HS-5 (cell line): Measurements from ENCODE around the gene RNF20.
"Not testable (repeated sequence)": the region's sequence is repeated elsewhere in the genome, so short reads cannot be mapped to it uniquely, and the experiment has no call there.

Source experiments
- DNase-seq: peaks from one replicate; pipeline ENCODE4 v3.0.0-alpha.2; 2012; ENCODE audit warnings: low read depth

Gene RNF20, protein sequence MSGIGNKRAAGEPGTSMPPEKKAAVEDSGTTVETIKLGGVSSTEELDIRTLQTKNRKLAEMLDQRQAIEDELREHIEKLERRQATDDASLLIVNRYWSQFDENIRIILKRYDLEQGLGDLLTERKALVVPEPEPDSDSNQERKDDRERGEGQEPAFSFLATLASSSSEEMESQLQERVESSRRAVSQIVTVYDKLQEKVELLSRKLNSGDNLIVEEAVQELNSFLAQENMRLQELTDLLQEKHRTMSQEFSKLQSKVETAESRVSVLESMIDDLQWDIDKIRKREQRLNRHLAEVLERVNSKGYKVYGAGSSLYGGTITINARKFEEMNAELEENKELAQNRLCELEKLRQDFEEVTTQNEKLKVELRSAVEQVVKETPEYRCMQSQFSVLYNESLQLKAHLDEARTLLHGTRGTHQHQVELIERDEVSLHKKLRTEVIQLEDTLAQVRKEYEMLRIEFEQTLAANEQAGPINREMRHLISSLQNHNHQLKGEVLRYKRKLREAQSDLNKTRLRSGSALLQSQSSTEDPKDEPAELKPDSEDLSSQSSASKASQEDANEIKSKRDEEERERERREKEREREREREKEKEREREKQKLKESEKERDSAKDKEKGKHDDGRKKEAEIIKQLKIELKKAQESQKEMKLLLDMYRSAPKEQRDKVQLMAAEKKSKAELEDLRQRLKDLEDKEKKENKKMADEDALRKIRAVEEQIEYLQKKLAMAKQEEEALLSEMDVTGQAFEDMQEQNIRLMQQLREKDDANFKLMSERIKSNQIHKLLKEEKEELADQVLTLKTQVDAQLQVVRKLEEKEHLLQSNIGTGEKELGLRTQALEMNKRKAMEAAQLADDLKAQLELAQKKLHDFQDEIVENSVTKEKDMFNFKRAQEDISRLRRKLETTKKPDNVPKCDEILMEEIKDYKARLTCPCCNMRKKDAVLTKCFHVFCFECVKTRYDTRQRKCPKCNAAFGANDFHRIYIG

DNA sequence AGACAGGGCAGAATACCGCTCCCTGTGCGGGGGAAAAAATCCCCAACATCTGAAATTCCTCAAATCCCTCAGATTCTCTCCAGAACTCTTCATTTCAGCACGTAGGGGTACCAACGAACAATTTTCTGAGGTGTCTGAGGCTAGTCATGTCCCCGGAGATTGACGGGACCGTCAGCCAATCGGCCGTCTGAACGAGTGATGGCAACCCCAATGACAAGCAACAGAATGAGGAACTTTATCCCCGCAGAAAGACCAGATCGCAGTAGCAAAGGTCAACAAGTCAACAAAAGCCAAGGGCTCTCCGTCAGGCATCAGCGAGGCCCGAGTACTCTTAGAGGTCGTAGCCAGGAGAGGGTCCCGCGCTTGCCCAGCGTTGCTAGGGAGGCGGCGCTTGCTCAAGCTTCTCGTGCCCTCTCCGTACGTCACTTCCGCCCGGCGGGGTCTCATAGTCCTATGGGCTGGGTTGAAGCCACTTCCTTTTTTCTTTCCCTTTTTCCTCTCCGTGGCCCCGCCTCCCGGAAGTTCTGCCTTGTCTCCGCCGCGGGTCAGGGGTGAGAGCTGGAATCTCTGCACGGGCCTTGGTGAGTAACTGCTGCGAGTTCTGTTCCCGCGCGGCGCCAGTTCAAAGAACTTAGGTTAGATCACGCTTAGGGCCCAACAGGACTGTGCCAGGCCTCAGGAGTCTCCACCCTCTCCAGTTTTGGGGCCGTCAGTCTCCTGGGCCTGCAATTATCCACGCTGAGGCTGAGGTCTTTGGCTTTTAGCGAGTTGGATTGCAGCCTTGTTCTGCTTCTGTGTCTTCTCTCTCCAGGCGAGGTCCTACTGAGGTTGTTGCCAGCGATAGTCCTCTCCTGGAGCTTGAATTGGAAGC, at the start of gene RNF20:
TSS of gene RNF20 (plus strand) at position 520 of the 871 bp plus-strand sequence. CDS start 1,571 bp downstream, outside the sequence.
- peak; percentile 99 for DNase-seq

DNA sequence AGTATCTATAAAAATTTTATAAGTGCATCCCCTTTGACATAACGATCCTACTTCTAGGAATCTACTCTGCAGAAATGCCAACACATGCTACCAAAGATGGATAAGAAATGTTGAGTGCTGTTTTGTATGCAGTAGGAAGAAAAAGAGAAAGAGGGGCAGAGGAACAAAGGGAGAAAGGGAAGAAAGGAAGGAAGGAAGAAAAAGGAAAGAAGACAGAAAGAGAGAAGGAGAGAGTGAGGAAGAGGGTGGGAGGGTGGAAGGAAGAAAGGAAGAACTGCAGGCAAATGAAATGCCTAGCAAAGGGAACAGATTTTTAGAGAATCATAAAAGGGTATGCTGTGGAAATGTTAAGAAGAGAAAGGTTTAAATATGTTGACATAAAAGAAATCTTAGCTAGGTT, 49.6 kb upstream of the RNF20 start:
- no peak for DNase-seq

DNA sequence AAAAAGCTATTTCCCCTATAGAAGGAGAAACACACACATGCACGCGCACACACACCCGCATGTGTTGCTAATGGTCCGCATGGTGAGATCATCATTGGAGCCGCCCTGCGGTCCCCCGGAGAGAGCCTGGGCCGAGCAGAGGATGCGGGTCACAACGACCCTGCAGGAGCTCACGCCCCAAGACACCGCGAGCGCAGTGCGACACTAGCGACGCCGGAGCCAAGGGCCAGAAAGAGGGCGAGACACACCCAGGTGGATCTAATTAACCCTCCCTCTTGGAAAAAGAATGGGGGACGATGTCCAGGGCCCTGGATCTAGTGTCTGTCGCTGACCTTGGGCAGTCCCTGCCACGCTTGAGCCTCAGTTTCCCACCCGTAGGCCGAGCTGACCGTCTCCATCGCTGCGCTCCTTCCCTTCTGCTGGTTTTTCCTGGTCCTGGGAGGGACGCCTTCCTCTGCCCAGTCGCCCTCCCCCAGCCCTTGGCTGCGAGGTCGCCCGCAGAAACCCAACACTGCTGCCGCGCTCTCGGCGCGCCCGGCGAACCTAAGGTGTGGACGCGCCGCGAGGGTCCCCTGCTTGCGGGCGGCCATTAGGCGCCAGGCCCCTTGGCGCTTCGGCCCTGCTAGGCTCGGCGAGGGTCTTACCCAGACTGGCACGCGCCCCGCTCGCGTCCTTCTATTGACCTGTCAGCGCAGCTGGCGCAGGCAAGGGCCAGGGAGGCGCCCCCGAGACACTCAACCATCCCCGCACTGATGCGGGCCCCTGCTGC, 47.5 kb upstream of the RNF20 start:
- no peak for DNase-seq

DNA sequence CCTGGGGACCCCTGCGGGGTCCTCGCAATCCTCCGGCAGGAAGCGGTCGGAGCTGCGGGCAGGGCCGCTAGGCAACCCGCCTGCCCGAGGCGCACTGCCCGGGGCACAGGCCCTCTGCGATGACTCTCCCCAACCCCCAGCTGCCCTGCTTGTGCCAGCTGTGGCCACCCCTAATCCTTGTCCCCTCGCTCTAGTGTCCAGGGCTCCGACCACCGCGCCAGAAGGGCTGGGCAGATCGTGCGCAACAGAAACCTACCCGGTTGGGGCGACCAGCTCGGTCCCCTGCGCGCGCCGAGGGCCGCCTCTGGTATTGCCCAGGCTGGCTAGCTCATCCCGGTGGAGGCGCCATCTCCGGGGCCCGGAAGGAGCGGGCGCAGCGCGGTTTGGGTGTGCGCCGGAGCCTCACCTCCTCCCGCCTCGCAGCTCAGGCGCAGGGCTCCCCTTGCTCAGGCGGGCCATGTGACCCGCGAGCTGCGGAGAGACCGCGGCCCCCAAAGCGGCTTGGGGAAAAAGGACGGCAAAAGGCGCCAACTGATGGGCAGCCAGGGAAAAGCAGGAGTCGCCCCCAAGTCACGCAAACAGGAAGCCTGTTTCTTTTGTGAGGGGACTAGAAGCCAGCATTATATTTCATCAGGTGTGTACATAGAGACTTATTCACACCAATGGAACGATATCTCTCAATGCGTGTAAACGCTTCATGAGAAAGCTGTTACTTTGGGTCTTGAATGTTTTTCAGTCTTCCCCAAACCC, 46.8 kb upstream of the RNF20 start:
- no peak for DNase-seq

DNA sequence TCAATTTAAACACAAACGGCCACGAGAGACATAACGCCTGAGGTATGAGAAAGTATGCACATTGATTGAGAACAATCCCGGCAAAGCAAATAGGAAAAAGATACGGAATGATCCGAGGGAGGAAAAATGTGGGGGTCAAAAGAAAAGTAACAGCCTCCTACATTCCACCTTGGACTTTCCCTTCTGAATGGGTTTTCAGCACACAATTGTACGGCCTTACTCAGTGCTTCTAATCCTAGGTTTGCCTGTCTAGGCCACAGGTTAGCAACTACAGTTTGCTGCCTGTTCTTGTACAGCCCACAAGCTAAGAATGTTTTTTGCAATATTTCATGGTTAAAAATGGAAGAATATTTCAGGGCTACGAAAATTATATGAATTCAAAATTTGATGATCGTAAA, 46.2 kb upstream of the RNF20 start:
- no peak for DNase-seq

DNA sequence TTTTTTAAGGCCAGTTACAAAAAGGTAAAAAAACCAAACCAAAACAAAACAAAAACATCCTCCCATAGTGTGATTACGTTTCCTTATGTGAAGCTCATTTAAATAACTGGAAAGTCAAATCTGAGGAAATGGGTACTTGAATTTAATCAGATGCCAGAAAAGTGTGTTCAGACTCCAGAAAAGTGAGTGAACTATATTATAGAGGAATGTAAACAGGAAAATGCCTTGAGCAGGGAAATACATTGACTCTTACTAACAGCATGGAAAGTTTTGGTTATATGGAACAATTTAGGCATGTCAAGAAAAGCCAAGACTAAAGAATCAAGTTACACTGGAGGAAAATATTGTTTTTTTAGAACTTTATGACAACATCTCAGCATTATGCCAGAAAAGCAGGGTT, 37.8 kb upstream of the RNF20 start:
- DNase-seq: no peak

DNA sequence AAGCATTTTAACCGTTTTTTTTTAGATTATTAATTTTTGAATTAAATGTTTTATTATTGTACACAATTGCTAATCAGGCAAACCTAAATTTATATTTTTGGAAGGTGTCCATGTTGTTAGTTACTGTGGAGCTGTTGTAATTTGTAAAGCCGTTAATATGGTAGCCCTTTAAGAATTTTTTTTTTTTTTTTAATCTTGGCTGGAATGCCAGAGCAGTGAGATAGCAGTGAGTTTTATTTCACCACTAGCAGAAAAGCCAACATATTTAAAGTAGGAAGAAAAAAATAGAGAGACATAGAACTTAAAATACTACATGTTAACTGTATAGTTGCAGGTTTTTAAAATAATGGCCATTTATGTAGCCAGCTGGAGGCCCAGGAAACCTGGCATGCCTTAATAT, 35.3 kb upstream of the RNF20 start:
- no peak for DNase-seq

DNA sequence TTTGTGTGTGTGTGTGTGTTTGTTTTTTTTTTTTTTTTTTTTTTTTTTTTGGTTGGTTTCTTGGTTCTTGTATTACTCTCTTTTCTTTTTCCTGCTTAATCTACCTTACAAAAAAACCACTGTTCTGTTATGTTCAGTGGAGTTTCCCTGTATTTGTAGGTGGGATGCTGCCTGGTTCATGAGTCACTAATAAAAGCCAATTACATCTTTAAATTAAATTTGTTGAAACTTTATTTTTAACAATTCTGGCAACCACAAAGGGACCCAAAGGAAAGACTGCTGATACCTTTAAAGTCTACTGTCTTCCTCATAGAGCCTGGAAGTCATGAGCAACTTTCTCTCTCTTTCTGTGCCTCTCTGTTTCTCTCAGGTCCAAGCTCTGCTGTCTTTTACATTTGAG, 29.5 kb upstream of the RNF20 start:
- DNase-seq: no peak

DNA sequence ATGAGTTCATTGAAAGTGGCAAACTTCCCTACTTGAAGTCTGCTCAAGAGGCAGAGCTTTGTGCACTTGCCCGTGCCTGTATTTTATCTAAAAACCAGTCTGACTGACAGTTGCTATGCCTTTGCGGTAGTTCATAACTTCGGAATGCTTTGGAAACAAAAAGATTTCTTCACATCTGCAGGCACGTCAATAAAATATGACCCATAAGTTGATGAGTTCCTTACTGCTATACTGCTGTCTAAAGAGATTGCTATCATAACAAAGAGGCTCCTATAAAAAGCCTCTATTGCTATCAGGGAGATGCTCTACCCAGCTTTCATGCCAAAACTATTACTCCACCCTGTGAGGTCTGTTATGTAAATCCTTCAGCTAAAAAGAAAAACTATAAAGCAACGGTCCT, 25.4 kb upstream of the RNF20 start:
- DNase-seq: no peak

DNA sequence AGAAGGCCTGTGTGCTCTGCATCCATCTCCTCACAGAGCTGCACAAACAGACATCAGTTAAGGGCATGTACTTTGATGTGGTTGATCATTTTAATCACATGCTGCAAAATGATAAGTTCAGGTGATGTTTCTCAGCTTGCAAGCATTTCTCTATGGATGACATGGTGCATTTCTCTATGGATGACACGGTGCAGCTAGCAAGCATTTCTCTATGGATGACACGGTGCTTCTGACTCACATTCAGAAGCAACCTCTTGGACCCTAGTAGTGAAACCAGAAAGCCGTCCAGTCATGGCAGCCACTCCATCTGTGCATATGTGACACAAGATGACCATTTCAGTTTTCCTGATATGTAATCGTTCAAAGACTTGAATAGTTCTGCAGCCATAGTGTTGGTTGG, 24.1 kb upstream of the RNF20 start:
- no peak for DNase-seq

DNA sequence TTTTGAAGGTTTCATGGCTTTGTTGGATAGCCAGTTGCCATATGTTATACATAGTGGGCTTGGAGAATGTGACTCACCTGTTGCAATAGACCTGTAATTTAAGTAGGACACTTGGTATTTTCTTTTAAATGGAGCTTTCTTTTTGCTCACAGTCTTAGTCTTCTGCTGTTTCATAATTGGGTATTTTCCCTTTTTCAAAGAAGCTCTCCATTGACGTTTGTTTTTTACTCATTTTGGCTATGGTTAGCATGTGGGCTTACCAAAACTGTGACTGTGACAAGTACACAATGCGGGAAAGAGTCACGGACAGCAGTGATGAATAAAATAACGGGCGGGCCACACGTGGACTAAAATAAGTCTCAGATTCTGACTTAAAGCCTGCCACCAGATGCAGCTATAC, 23.2 kb upstream of the RNF20 start:
- DNase-seq: no peak

DNA sequence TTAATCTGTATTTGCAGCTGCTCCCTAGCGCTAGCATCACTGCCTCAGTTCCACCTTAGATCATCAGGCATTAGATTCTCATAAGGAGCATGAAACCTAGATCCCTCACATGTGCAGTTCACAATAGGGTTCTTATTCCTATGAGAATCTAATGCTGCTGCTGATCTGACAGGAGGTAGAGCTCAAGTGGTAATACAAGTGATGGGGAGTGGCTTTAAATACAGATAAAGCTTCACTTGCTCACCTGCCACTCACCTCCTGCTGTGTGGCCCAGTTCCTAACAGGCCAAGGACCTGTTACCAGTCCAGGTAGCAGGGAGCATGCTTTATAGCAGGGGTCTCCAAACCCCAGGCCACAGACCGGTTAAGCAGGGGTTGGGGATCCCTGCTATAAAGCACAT, 22.6 kb upstream of the RNF20 start:
- DNase-seq: no peak

DNA sequence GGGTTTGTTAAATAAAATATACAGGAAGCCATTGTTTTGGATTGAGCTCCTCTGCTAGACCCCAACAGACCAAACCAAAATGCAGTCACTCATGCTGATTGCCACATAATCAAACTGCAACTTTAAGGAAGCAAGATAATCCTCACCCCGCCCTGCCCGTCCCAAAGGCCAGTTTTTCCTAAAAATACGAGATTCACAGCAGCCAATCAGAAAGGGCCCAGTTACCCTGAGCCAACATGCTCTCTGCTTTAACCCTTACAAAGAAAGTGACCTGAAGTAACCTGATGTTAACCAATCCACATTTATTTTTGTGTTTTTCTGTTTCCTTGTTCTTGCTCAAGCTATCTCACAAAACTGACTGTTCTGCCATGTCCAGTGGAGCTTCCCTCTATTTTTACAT, 21.5 kb upstream of the RNF20 start:
- DNase-seq: no peak

DNA sequence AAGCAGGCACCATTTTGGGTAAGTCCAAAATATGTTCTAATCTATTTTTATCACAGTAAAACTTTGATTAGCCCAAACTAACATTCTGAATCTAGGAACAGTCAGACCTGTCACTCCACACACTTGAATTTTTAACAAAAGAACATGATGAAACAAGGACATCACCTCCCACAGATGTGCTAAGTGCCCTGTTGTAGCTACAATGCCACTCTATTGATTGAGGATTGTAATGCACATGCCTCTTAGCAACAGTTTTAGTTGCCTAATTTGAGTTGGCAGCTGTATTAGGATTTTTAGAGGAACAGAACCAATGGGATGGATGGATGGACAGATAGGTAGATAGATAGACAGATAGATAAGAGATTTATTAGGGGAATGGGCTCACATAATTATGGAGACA, 20.3 kb upstream of the RNF20 start:
- DNase-seq: no peak

DNA sequence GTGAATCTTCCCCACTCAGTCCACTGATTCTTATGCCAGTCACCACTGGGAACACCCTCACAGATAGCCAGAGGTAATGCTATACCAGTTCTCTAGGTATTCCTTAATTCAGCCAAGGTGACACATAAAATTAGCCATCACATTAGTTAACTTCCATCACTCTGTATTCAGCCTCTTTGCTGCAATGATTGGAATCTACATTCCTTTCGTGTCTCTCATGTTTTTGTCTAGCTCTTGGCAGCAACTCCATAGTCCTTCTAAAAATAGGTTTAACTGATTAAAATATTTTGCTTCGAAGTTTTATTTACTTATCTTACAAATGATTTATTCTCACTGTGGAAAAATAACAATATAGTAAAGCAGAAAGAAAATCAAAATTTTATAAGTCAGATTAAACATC, 19.6 kb upstream of the RNF20 start:
- peak; percentile 50 for DNase-seq

DNA sequence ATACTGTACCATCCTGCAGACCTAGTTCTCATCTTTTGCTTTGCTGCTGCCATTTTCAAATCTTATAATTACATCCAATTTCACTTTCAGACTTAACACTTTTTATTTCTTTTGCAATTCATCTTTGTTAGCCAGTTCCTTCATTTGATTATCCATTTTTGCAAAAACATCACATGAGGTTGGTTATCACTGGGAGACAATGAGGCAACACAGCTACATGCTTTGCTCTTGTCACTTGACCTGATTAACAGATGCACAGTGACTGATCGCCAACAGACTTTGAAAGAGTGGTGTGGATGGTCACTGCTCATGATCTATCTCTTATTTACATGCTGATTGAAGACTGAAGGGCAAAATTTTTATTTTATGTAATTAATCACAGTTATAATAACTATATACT, 17.0 kb upstream of the RNF20 start:
- no peak for DNase-seq

DNA sequence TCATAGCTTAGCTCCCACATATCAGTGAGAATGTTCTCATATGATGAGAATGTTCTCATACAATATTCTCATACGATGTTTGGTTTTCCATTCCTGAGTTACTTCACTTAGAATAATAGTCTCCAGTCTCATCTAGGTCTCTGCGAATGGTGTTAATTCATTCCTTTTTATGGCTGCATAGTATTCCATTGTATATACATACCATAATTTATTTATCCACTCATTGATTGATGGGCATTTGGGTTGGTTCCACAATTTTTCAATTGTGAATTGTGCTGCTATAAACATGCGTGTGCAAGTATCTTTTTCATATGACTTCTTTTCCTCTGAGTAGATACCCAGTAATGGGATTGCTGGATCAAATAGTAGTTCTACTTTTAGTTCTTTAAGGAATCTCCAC, 15.2 kb upstream of the RNF20 start:
- not testable (repeated sequence) for DNase-seq

DNA sequence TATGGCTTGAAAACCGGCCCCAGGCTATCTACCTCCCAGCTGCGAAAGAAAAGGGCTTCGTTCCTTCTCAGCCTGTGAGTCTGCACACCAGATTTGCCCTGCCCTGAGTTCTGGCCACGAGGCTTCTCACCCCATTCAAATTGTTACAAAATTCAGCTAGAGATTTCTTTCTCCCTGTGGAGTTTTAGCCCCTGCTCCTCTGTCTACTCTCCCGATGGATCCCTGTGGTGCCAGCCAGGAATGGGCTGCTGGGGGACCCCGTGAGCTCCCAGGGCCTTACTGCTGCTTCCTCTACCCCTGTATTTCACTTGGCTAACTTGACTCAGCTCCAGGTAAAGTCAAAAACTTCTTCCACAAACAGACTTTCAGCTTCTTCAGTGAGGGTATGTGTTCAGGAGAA, 9.3 kb upstream of the RNF20 start:
- no peak for DNase-seq

DNA sequence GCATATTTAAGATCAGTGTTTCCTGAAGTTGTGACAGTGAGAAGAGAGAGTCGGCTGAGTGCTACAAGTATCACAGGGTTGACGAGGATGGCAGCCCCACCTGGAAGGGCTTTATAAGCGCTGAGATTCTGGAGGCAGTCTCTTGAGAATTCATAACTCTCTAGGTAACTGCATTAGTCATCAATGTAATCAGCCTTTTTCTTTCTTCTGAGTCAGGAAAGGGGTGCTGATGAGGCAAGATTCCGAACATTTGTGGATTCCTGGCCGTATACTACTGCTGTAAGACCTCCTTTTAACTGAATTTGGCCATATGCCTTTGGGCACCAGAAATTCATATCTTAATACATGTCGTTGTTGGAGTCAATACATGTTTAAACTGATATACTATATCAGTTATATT, 6.6 kb upstream of the RNF20 start:
- DNase-seq: no peak

DNA sequence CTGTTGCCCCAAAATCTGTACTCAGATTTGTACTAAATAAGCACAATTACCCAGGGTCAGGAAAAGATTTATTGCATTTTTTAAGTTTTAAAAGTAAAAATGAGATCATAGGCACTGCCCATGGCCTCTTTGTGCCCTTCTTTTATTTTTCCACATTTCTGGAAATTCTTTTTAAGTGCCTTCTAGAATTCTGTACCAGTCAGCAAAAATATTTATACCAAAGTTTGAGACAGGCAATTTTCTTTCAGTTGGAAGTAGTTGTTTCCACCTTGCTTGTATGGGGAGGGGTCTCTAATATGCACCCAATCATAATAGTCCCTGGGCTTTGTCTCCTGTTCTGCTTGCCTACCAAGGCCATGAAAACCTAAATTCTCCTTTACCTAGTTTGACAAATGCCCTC, 5.6 kb upstream of the RNF20 start:
- no peak for DNase-seq
